K562 (cell line): Measurements from ENCODE around the gene ASB7. TPM values are rescaled to one million over a fixed set of nuclear protein-coding genes. Genes with fewer than 3 reads are reported as not detected.
A peak's percentile ranks its signal among the peaks of the same experiment; 100 is the strongest.

Experiments
- ATAC-seq: fragments of 200-7000 bp; cut with Tn5 transposase; 3 replicates; pipeline ENCODE4 v1.9.1; 2020; ENCODE audit warnings: moderate library complexity
- BruUV-seq: library from RNA; stranded (reverse); fragments of 400-500 nt; replicated peaks from 2 replicates; lab custom pipeline; 2021; lab: Mats Ljungman, UMichigan
- CTCF ChIA-PET: fragments of 300-600 bp; formaldehyde crosslinking; extraction: SDS; loops from one replicate; lab custom pipeline; 2021; ENCODE audit warnings: low intra/inter-chr PET ratio; lab: Yijun Ruan, JAX
- POLR2A ChIA-PET: fragments of 300-600, 350-650 bp; sonication (Branson Sonifier 250); formaldehyde crosslinking; extraction: SDS; loops from one replicate; lab custom pipeline; 2021; ENCODE audit warnings: antibody characterized with exemption, inconsistent platforms; lab: Yijun Ruan, JAX
- DNase-seq, 4 experiments: peaks; one replicate each; pipeline versions ENCODE4 v3.0.0 to v3.0.0-alpha.2; 2011 to 2018; ENCODE audit warnings: low spot score in 3 of 4, mixed read lengths in 3 of 4; ENCODE audit errors: extremely low read depth in 1 of 4
- FAIRE-seq: peaks from 2 replicates; lab custom pipeline; 2011; peaks lifted over from hg19 to GRCh38; lab: Jason Lieb, UNC
- H2AFZ ChIP-seq: 2 replicates; pipeline ENCODE4 v1.6.0; 2011; ENCODE audit warnings: low read depth, low read length, control low read depth, inconsistent platforms
- H3K27ac ChIP-seq: fragments of 200-600 bp; 3 replicates; pipeline ENCODE4 v1.8.0; 2011; ENCODE audit warnings: low read depth, mild to moderate bottlenecking, control low read depth, inconsistent platforms, low read length, moderate library complexity, mixed read lengths; ENCODE audit errors: extremely low read depth
- H3K27me3 ChIP-seq, 2 experiments: fragments of 300-600 bp in 1 of 2; 2 replicates in 1 of 2; 3 replicates in 1 of 2; pipeline versions ENCODE4 v1.6.0 to v1.8.0; 2011; ENCODE audit warnings: inconsistent platforms in 2 of 2, low read length in 2 of 2, mild to moderate bottlenecking in 1 of 2, mixed read lengths in 1 of 2, moderate library complexity in 1 of 2; ENCODE audit not compliant: control insufficient read depth in 2 of 2, insufficient read depth in 2 of 2
- H3K36me3 ChIP-seq: fragments of 300-600 bp; 3 replicates; pipeline ENCODE4 v1.8.0; 2011; ENCODE audit warnings: mild to moderate bottlenecking, low read length, inconsistent platforms; ENCODE audit not compliant: control insufficient read depth, insufficient read depth
- H3K4me1 ChIP-seq, 2 experiments: fragments of 200-600 bp in 1 of 2; replicated peaks in 1 of 2; 2 replicates in 1 of 2; 3 replicates in 1 of 2; pipeline versions ENCODE4 v1.5.1 to v1.8.0; 2011; ENCODE audit warnings: inconsistent platforms in 2 of 2, low read length in 2 of 2, mild to moderate bottlenecking in 1 of 2, mixed read lengths in 1 of 2, moderate library complexity in 1 of 2; ENCODE audit not compliant: control insufficient read depth in 2 of 2, insufficient read depth in 2 of 2
- H3K4me2 ChIP-seq: 2 replicates; pipeline ENCODE4 v1.6.1; 2011; ENCODE audit warnings: low read length, control low read depth, inconsistent platforms, mixed read lengths; ENCODE audit not compliant: insufficient read depth
- H3K4me3 ChIP-seq: fragments of 200-600 bp; sonication (generic), shearing (Covaris generic); 2 replicates; pipeline ENCODE4 v1.5.1; 2016; ENCODE audit warnings: control low read depth, inconsistent platforms
- H3K79me2 ChIP-seq: fragments of 200-600 bp; 3 replicates; pipeline ENCODE4 v1.8.0; 2011; ENCODE audit warnings: low read length, inconsistent platforms; ENCODE audit not compliant: control insufficient read depth, insufficient read depth
- H3K9ac ChIP-seq, 2 experiments: 2 replicates each; pipeline versions ENCODE4 v1.6.0 to v1.6.1; 2011; ENCODE audit warnings: low read depth in 2 of 2, low read length in 2 of 2, control low read depth in 1 of 2, inconsistent platforms in 1 of 2, mild to moderate bottlenecking in 1 of 2, mixed read lengths in 1 of 2; ENCODE audit not compliant: insufficient read depth in 1 of 2
- H3K9me1 ChIP-seq: one replicate; pipeline ENCODE4 v1.6.0; 2011; ENCODE audit warnings: inconsistent platforms, mild to moderate bottlenecking, low read length, moderate library complexity; ENCODE audit not compliant: control insufficient read depth, insufficient read depth
- H3K9me3 ChIP-seq: replicated peaks from 2 replicates; pipeline ENCODE4 v1.5.1; 2011; ENCODE audit warnings: low read depth, low read length, inconsistent platforms; ENCODE audit not compliant: control insufficient read depth, insufficient read depth
- H4K20me1 ChIP-seq: replicated peaks from 2 replicates; pipeline ENCODE4 v1.6.1; 2011; ENCODE audit warnings: low read length, inconsistent platforms, mixed read lengths; ENCODE audit not compliant: control insufficient read depth, insufficient read depth
- CBFA2T3 ChIP-seq: fragments of 450-650 bp; IDR thresholded peaks from 2 replicates; pipeline ENCODE4 v1.6.1; 2017
- CSDE1 ChIP-seq, 2 experiments: fragments of 450-650 bp; IDR thresholded peaks; 2 replicates each; pipeline ENCODE4 v1.6.1; 2016; ENCODE audit warnings: mild to moderate bottlenecking in 1 of 2
- EHMT2 ChIP-seq: fragments of 450-650 bp; IDR thresholded peaks from 2 replicates; pipeline ENCODE4 v1.6.1; 2018; ENCODE audit warnings: antibody characterized with exemption
- HMG20B ChIP-seq: fragments of 250-450 bp; sonication (Bioruptor Pico); IDR thresholded peaks from 2 replicates; pipeline ENCODE4 v1.5.0; 2021; ENCODE audit warnings: mild to moderate bottlenecking
- MIER1 ChIP-seq: fragments of 450-650 bp; IDR thresholded peaks from 2 replicates; pipeline ENCODE4 v1.6.1; 2016; ENCODE audit warnings: antibody characterized with exemption, mild to moderate bottlenecking, low read depth
- NFRKB ChIP-seq: fragments of 450-650 bp; IDR thresholded peaks from 2 replicates; pipeline ENCODE4 v1.6.1; 2016; ENCODE audit warnings: low read depth
- PATZ1 ChIP-seq: fragments of 250-450 bp; sonication (Bioruptor Pico); IDR thresholded peaks from 2 replicates; pipeline ENCODE4 v1.5.0; 2020; ENCODE audit warnings: mild to moderate bottlenecking, borderline replicate concordance
- RBBP5 ChIP-seq: fragments of 200-600 bp; sonication (generic); IDR thresholded peaks from 2 replicates; pipeline ENCODE4 v1.6.1; 2012; ENCODE audit warnings: borderline replicate concordance, mild to moderate bottlenecking, low read length, control low read depth, inconsistent platforms; ENCODE audit not compliant: insufficient read depth, poor library complexity, severe bottlenecking
- SP1 ChIP-seq: sonication (generic); formaldehyde crosslinking; IDR thresholded peaks from 2 replicates; pipeline ENCODE4 v1.8.1; 2022; ENCODE audit warnings: mild to moderate bottlenecking, missing genetic modification reagents
- TCF3 ChIP-seq: sonication (generic); formaldehyde crosslinking; IDR thresholded peaks from 2 replicates; pipeline ENCODE4 v1.4.0; 2020; ENCODE audit warnings: mild to moderate bottlenecking, missing genetic modification reagents
- TEAD1 ChIP-seq, 2 experiments: fragments of 450-650 bp in 1 of 2; sonication (generic) in 1 of 2; formaldehyde crosslinking; IDR thresholded peaks; 2 replicates each; pipeline versions ENCODE4 v1.4.0 to v1.8.0; 2020 to 2022; ENCODE audit warnings: mild to moderate bottlenecking in 2 of 2, missing genetic modification reagents in 1 of 2
- TEAD4 ChIP-seq, 2 experiments: sonication (generic) in 1 of 2; formaldehyde crosslinking in 1 of 2; IDR thresholded peaks; 2 replicates each; pipeline versions ENCODE4 v1.6.1 to v1.8.0; 2012 to 2022; ENCODE audit warnings: borderline replicate concordance in 1 of 2, inconsistent platforms in 1 of 2, low read length in 1 of 2, mild to moderate bottlenecking in 1 of 2, missing genetic modification reagents in 1 of 2
- ZBTB17 ChIP-seq: fragments of 450-650 bp; formaldehyde crosslinking; IDR thresholded peaks from 2 replicates; pipeline ENCODE4 v1.4.0; 2020; ENCODE audit warnings: mild to moderate bottlenecking
- ZNF197 ChIP-seq: fragments of 200-800 bp; sonication (Bioruptor generic); IDR thresholded peaks from 2 replicates; pipeline ENCODE4 v1.6.1; 2016; ENCODE audit warnings: low read depth, missing genetic modification characterization, missing compliant biosample characterization
- WGBS: fragments of 100-300 bp; shearing (Covaris generic); methylation state at CpG from one replicate; pipeline ENCODE4 v1.1.6; 2016; ENCODE audit warnings: low coverage, mixed read lengths; ENCODE audit not compliant: insufficient coverage; ENCODE audit errors: missing lambda C conversion rate; 5-methylcytosine and 5-hydroxymethylcytosine counted together
- in situ Hi-C: fragments of 300-500 bp; cut with MboI; formaldehyde crosslinking; loops from 4 replicates; pipeline ENCODE4 v1.15.0; 2018; ENCODE audit warnings: inconsistent platforms, mixed read lengths
- intact Hi-C: fragments of 100-400 bp; cut with micrococcal nuclease; formaldehyde crosslinking; loops from 2 replicates; pipeline ENCODE4 v1.14.2; 2022
- polyA plus RNA-seq, 8 experiments: library from polyadenylated mRNA; depleted of rRNA in 4 of 8; stranded (reverse) in 5 of 8; unstranded in 3 of 8; fragments of >200 nt; fragmentation: Nextera tagmentation in 2 of 8; fragmentation: Illumina TruSeq in 1 of 8; extraction: Ambion mirVana in 2 of 8; extraction: Trizol in 1 of 8; gene quantifications; 2 replicates each; pipeline versions ENCODE4 v1.2.1 to v1.2.3, GENCODE V29; 2011 to 2014; ENCODE audit warnings: inconsistent platforms in 1 of 8, missing spikeins in 1 of 8
- total RNA-seq, 7 experiments: library from RNA; depleted of rRNA in 6 of 7; stranded (reverse); fragments of >200 nt in 6 of 7; fragmentation: Illumina TruSeq in 2 of 7; extraction: Trizol in 2 of 7; gene quantifications; 2 replicates each; pipeline versions ENCODE4 v1.2.1 to v1.2.3, GENCODE V29; 2011 to 2021; ENCODE audit warnings: low replicate concordance in 1 of 7
- TF ChIP-seq, protein P1 (sequence below): fragments of 150-350 bp; conservative IDR thresholded peaks from 2 replicates; pipeline ENCODE4 v1.6.1; 2014; ENCODE audit warnings: low read length

The ASB7 gene
- total and polyA plus RNA-seq, 9 of the 15 experiments (the other 6 are each of a cell fraction or from before 2014, with no cell fraction given) = 1.8 to 10.1 (median 6.8) TPM

GRCh38 chr15:100696452-100696851 lies 94.1 kb downstream of the ASB7 start:
- DNase-seq = peak in 1 of 4 experiments; percentile 4
- no peaks in the 10 kb centered on the region for H3K4me1 ChIP-seq
- H3K9ac ChIP-seq = no peak overlapping the region
- H3K36me3 ChIP-seq = no peaks in the 10 kb centered on the region
- no peaks in the 10 kb centered on the region for H3K79me2 ChIP-seq
- no peaks in the 10 kb centered on the region for H3K9me3 ChIP-seq
- POLR2A ChIA-PET = interaction anchor here (0.6 kb wide), 1 partner anchor 187 kb away, joined by 3 read pairs; no protein-coding TSS in a partner anchor
- no peak overlapping the region for H3K27ac ChIP-seq
- no peak for ATAC-seq
- H3K27me3 ChIP-seq = peaks cover 0 to 15% of the 10 kb centered on the region in 2 experiments; a peak in 2 of 5 replicates
- BruUV-seq = no TSS peak
- H2AFZ ChIP-seq = no peak overlapping the region
- in situ Hi-C loops (no loop called here), intact Hi-C loops (no loop called here)
- no peak overlapping the region for H3K4me2 ChIP-seq
- FAIRE-seq = no peak
- CTCF ChIA-PET = no interaction called here
- no peaks in the 10 kb centered on the region for H3K9me1 ChIP-seq
- H4K20me1 ChIP-seq = no peaks in the 10 kb centered on the region
- H3K4me3 ChIP-seq = no peak overlapping the region
- 0% methylated on average over 3 of the region's 3 CpGs for WGBS
- TF ChIP-seq, protein P1, sequence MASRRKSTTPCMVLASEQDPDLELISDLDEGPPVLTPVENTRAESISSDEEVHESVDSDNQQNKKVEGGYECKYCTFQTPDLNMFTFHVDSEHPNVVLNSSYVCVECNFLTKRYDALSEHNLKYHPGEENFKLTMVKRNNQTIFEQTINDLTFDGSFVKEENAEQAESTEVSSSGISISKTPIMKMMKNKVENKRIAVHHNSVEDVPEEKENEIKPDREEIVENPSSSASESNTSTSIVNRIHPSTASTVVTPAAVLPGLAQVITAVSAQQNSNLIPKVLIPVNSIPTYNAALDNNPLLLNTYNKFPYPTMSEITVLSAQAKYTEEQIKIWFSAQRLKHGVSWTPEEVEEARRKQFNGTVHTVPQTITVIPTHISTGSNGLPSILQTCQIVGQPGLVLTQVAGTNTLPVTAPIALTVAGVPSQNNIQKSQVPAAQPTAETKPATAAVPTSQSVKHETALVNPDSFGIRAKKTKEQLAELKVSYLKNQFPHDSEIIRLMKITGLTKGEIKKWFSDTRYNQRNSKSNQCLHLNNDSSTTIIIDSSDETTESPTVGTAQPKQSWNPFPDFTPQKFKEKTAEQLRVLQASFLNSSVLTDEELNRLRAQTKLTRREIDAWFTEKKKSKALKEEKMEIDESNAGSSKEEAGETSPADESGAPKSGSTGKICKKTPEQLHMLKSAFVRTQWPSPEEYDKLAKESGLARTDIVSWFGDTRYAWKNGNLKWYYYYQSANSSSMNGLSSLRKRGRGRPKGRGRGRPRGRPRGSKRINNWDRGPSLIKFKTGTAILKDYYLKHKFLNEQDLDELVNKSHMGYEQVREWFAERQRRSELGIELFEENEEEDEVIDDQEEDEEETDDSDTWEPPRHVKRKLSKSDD = no peak
- no peak for TF ChIP-seq SP1
- TF ChIP-seq NFRKB = no peak
- TF ChIP-seq TCF3 (CRISPR knock-in tag) = 0 out of 2 replicates have a peak, but pooled peaks have one; percentile 6
- TF ChIP-seq MIER1 = no peak
- no peak for TF ChIP-seq TEAD4 (IDR thresholded peaks at IDR 0.05; ENCODE audit: low read length)
- no peak for TF ChIP-seq TEAD4 (CRISPR knock-in tag; IDR thresholded peaks at IDR 0.05; ENCODE audit: borderline replicate concordance)
- no peak for TF ChIP-seq ZNF197 (CRISPR knock-in tag)
- no peak for TF ChIP-seq CSDE1 (IDR thresholded peaks at IDR 0.05)
- 0 out of 2 replicates have a peak, but pooled peaks have one; percentile 35 for TF ChIP-seq CBFA2T3
- TF ChIP-seq HMG20B (CRISPR knock-in tag) = no peak
- TF ChIP-seq RBBP5 = no peak
- TF ChIP-seq ZBTB17 (CRISPR knock-in tag) = no peak
- no peak for TF ChIP-seq TEAD1 (CRISPR knock-in tag; IDR thresholded peaks at IDR 0.05)
- TF ChIP-seq PATZ1 (CRISPR knock-in tag) = no peak
- no peak for TF ChIP-seq EHMT2
